GM23338 (cell line): ENCODE measurements around the gene AGFG1. TPM values are rescaled to one million over a fixed set of nuclear protein-coding genes. Genes with fewer than 3 reads are reported as not detected.
A peak's percentile ranks its signal among the peaks of the same experiment; 100 is the strongest.

ENCODE experiments used
- ATAC-seq: fragments of 200-7000 bp; cut with Tn5 transposase; 3 replicates; pipeline ENCODE4 v1.9.1; 2020
- DNase-seq: peaks from one replicate; pipeline ENCODE4 v3.0.0-alpha.2; 2015; ENCODE audit warnings: low spot score
- H2AFZ ChIP-seq: fragments of 200-600 bp; sonication (generic); 2 replicates; pipeline ENCODE4 v1.8.0; 2016; ENCODE audit warnings: antibody characterized with exemption, mild to moderate bottlenecking, moderate library complexity
- H3F3A ChIP-seq: fragments of 200-600 bp; sonication (generic); replicated peaks from 2 replicates; pipeline ENCODE4 v1.8.0; 2017; ENCODE audit warnings: antibody characterized with exemption, mixed run types, low read depth
- H3K27ac ChIP-seq: fragments of 200-600 bp; sonication (generic); 2 replicates; pipeline ENCODE4 v1.6.1; 2016; ENCODE audit warnings: low read depth
- H3K27me3 ChIP-seq: fragments of 200-600 bp; sonication (generic); 2 replicates; pipeline ENCODE4 v1.8.0; 2016; ENCODE audit warnings: mild to moderate bottlenecking, mixed run types, moderate library complexity; ENCODE audit not compliant: insufficient read depth
- H3K36me3 ChIP-seq: fragments of 200-600 bp; sonication (generic); 2 replicates; pipeline ENCODE4 v1.8.0; 2016; ENCODE audit warnings: mild to moderate bottlenecking; ENCODE audit not compliant: insufficient read depth
- H3K4me1 ChIP-seq: fragments of 200-600 bp; sonication (generic); 2 replicates; pipeline ENCODE4 v1.8.0; 2016; ENCODE audit warnings: mild to moderate bottlenecking, moderate library complexity; ENCODE audit not compliant: insufficient read depth
- H3K4me2 ChIP-seq: fragments of 200-600 bp; sonication (generic); 2 replicates; pipeline ENCODE4 v1.7.1; 2017; ENCODE audit warnings: mixed run types
- H3K4me3 ChIP-seq: fragments of 200-600 bp; sonication (generic); 2 replicates; pipeline ENCODE4 v1.6.1; 2016; ENCODE audit warnings: mixed run types
- H3K79me2 ChIP-seq: fragments of 200-600 bp; sonication (generic); replicated peaks from 2 replicates; pipeline ENCODE4 v1.8.0; 2017; ENCODE audit warnings: mild to moderate bottlenecking; ENCODE audit not compliant: insufficient read depth
- H3K9me2 ChIP-seq: fragments of 200-600 bp; sonication (generic); 2 replicates; pipeline ENCODE4 v1.8.0; 2017; ENCODE audit not compliant: insufficient read depth
- H4K20me1 ChIP-seq: fragments of 200-600 bp; sonication (generic); replicated peaks from 2 replicates; pipeline ENCODE4 v1.8.0; 2017; ENCODE audit warnings: mild to moderate bottlenecking; ENCODE audit not compliant: insufficient read depth
- H3K27ac Mint-ChIP-seq: 2 replicates; pipeline ENCODE4 v1.8.0; 2020; ENCODE audit warnings: inconsistent platforms, mild to moderate bottlenecking, moderate library complexity, mixed read lengths
- H3K27me3 Mint-ChIP-seq: 3 replicates; pipeline ENCODE4 v1.8.0; 2022; ENCODE audit warnings: low read depth, mild to moderate bottlenecking, moderate library complexity, mixed read lengths, inconsistent platforms; ENCODE audit not compliant: insufficient read depth, poor library complexity
- H3K36me3 Mint-ChIP-seq: 3 replicates; pipeline ENCODE4 v1.8.0; 2021; ENCODE audit warnings: low read depth, mild to moderate bottlenecking, inconsistent platforms, moderate library complexity, mixed read lengths
- H3K4me1 Mint-ChIP-seq: 3 replicates; pipeline ENCODE4 v1.8.0; 2020; ENCODE audit warnings: mild to moderate bottlenecking, inconsistent platforms, mixed read lengths
- H3K4me3 Mint-ChIP-seq: 3 replicates; pipeline ENCODE4 v1.8.0; 2021; ENCODE audit warnings: moderate library complexity, mild to moderate bottlenecking, inconsistent platforms, mixed read lengths
- H3K9me3 Mint-ChIP-seq: 3 replicates; pipeline ENCODE4 v1.8.0; 2020; ENCODE audit warnings: moderate library complexity, mild to moderate bottlenecking, inconsistent platforms, mixed read lengths
- CREB1 ChIP-seq: fragments of 250-450 bp; sonication (Bioruptor Pico); IDR thresholded peaks from 2 replicates; pipeline ENCODE4 v1.5.0; 2020; ENCODE audit warnings: low read depth, mild to moderate bottlenecking, moderate library complexity
- CTCF ChIP-seq, 2 experiments: fragments of 200-600 bp in 1 of 2; sonication (generic) in 1 of 2; conservative IDR thresholded peaks; 2 replicates each; pipeline versions ENCODE4 v1.5.1 to v1.6.1; 2016 to 2017; ENCODE audit warnings: antibody characterized with exemption in 2 of 2, low read depth in 2 of 2, mild to moderate bottlenecking in 2 of 2, moderate library complexity in 1 of 2
- EZH2 ChIP-seq: fragments of 200-600 bp; sonication (generic); IDR thresholded peaks from one replicate; pipeline ENCODE4 v1.8.0; 2017; ENCODE audit warnings: antibody characterized with exemption, mild to moderate bottlenecking, low read depth; ENCODE audit not compliant: unreplicated experiment
- EZH2phosphoT487 ChIP-seq: fragments of 200-600 bp; sonication (generic); IDR thresholded peaks from one replicate; pipeline ENCODE4 v1.8.1; 2018; ENCODE audit warnings: antibody characterized with exemption; ENCODE audit not compliant: unreplicated experiment
- JUNB ChIP-seq: IDR thresholded peaks from one replicate; pipeline ENCODE4 v1.6.1; 2016; ENCODE audit warnings: antibody characterized with exemption; ENCODE audit not compliant: unreplicated experiment
- NANOG ChIP-seq: IDR thresholded peaks from 2 replicates; pipeline ENCODE4 v1.6.1; 2016; ENCODE audit warnings: antibody characterized with exemption, borderline replicate concordance
- POLR2AphosphoS5 ChIP-seq: IDR thresholded peaks from 2 replicates; pipeline ENCODE4 v1.6.1; 2016; ENCODE audit warnings: antibody characterized with exemption, low read depth
- REST ChIP-seq: IDR thresholded peaks from one replicate; pipeline ENCODE4 v1.6.1; 2018; ENCODE audit warnings: antibody characterized with exemption; ENCODE audit not compliant: unreplicated experiment
- STAT1 ChIP-seq: IDR thresholded peaks from one replicate; pipeline ENCODE4 v1.6.1; 2016; ENCODE audit warnings: antibody characterized with exemption; ENCODE audit not compliant: unreplicated experiment
- ZNF114 ChIP-seq: fragments of 250-450 bp; sonication (Bioruptor Pico); IDR thresholded peaks from 2 replicates; pipeline ENCODE4 v1.5.0; 2020; ENCODE audit warnings: mild to moderate bottlenecking, moderate library complexity
- ZNF462 ChIP-seq: fragments of 250-450 bp; sonication (Bioruptor Pico); IDR thresholded peaks from 2 replicates; pipeline ENCODE4 v1.5.0; 2020; ENCODE audit warnings: mild to moderate bottlenecking, moderate library complexity
- polyA plus RNA-seq: library from polyadenylated mRNA; unstranded; fragments of >200 nt; fragmentation: Nextera tagmentation; extraction: Ambion mirVana; gene quantifications from 2 replicates; pipeline ENCODE4 v1.2.1, GENCODE V29; 2016
- total RNA-seq: library from RNA; depleted of rRNA; stranded (reverse); fragments of >200 nt; shearing (Covaris generic); gene quantifications from 2 replicates; pipeline ENCODE4 v1.2.3, GENCODE V29; 2014

The AGFG1 gene
- total and polyA plus RNA-seq, 2 experiments from 2014 or later = 14.5 to 113 TPM

- Histone ChIP-seq H3K9me2 (no peaks in the 10 kb centered on the region), H4K20me1 (peaks cover 74% of the 10 kb centered on the region), H2AFZ (no peak overlapping the region), H3F3A (no peaks in the 10 kb centered on the region), H3K27me3 (no peaks in the 10 kb centered on the region), H3K4me2 (no peak overlapping the region), H3K4me3 (no peak overlapping the region), H3K27ac (no peak overlapping the region), H3K79me2 (peaks cover 100% of the 10 kb centered on the region), H3K4me1 (no peaks in the 10 kb centered on the region), H3K36me3 (no peaks in the 10 kb centered on the region)
- Mint-ChIP-seq H3K9me3 (0 out of 3 replicates have a peak, but pooled peaks cover 2% of the 10 kb centered on the region), H3K27me3 (no peaks in the 10 kb centered on the region), H3K4me3 (no peak overlapping the region), H3K27ac (no peak overlapping the region), H3K4me1 (peaks cover 11% of the 10 kb centered on the region), H3K36me3 (peaks cover 2% of the 10 kb centered on the region; the same call in 2 of the 3 replicates)
- DNase-seq (no peak), ATAC-seq (no peak)
- no peak for TF ChIP-seq EZH2phosphoT487
- peak in 1 of 2 experiments; percentile 14; a peak in 1 of 4 replicates for TF ChIP-seq CTCF (conservative IDR thresholded peaks at IDR 0.05; ENCODE audit: low read depth in 2 of 2)
These were observed 8.0 kb downstream of the AGFG1 start for GRCh38 chr2:227479865-227480475.

- ATAC-seq (no peak), DNase-seq (no peak)
- Histone ChIP-seq H3K79me2 (peaks cover 100% of the 10 kb centered on the region), H3K4me2 (no peak overlapping the region), H3K4me1 (no peaks in the 10 kb centered on the region), H3K27me3 (no peaks in the 10 kb centered on the region), H3F3A (no peaks in the 10 kb centered on the region), H3K27ac (no peak overlapping the region), H3K36me3 (no peaks in the 10 kb centered on the region), H3K4me3 (no peak overlapping the region), H4K20me1 (peaks cover 72% of the 10 kb centered on the region), H3K9me2 (no peaks in the 10 kb centered on the region), H2AFZ (no peak overlapping the region)
- H3K27ac Mint-ChIP-seq = no peak overlapping the region
- peaks cover 7% of the 10 kb centered on the region; the same call in 2 of the 3 replicates for H3K9me3 Mint-ChIP-seq
- no peak overlapping the region for H3K4me3 Mint-ChIP-seq
- peaks cover 8% of the 10 kb centered on the region; the same call in 2 of the 3 replicates for H3K36me3 Mint-ChIP-seq
- H3K4me1 Mint-ChIP-seq = peaks cover 11% of the 10 kb centered on the region
- no peaks in the 10 kb centered on the region for H3K27me3 Mint-ChIP-seq
- TF ChIP-seq ZNF462 (CRISPR knock-in tag) = no peak
- no peak for TF ChIP-seq JUNB
- no peak for TF ChIP-seq EZH2
- TF ChIP-seq POLR2AphosphoS5 = no peak
- no peak for TF ChIP-seq REST
- TF ChIP-seq STAT1 = no peak
- TF ChIP-seq CREB1 (CRISPR knock-in tag) = no peak
- no peak for TF ChIP-seq ZNF114
- TF ChIP-seq NANOG = no peak
These were observed 8.6 kb downstream of the AGFG1 start for GRCh38 chr2:227480528-227480927.
